HepG2 (cell line): ENCODE results near the gene ARPC1A. TPM values are rescaled to one million over a fixed set of nuclear protein-coding genes. Genes with fewer than 3 reads are reported as not detected.

ENCODE experiments used
- CEBPG ChIP-seq: IDR thresholded peaks from 2 replicates; pipeline ENCODE4 v1.6.1; 2016
- ETV5 ChIP-seq: IDR thresholded peaks from 2 replicates; pipeline ENCODE4 v1.6.1; 2018; ENCODE audit warnings: missing biosample characterization, missing genetic modification reagents, inconsistent platforms, borderline replicate concordance
- MXD4 ChIP-seq: IDR thresholded peaks from 2 replicates; pipeline ENCODE4 v1.6.1; 2016; ENCODE audit warnings: mild to moderate bottlenecking, missing biosample characterization, missing genetic modification reagents
- MYC ChIP-seq: sonication (generic); formaldehyde crosslinking; IDR thresholded peaks from 2 replicates; pipeline ENCODE4 v1.9.0; 2021; ENCODE audit warnings: missing genetic modification reagents, borderline replicate concordance
- PAX8 ChIP-seq: sonication (generic); formaldehyde crosslinking; IDR thresholded peaks from 2 replicates; pipeline ENCODE4 v1.8.0; 2022; ENCODE audit warnings: mild to moderate bottlenecking, missing genetic modification reagents, borderline replicate concordance
- PCBP1 ChIP-seq: fragments of 200-400 bp; formaldehyde crosslinking; IDR thresholded peaks from 2 replicates; pipeline ENCODE4 v1.6.1; 2017; ENCODE audit warnings: mild to moderate bottlenecking, low read depth, low read length, borderline replicate concordance
- PCBP2 ChIP-seq: fragments of 200-400 bp; formaldehyde crosslinking; optimal IDR thresholded peaks from 2 replicates; pipeline ENCODE3; 2018; ENCODE audit warnings: low read length, low read depth; ENCODE audit not compliant: poor library complexity, severe bottlenecking
- PRPF4 ChIP-seq: fragments of 200-400 bp; formaldehyde crosslinking; IDR thresholded peaks from 2 replicates; pipeline ENCODE4 v1.6.1; 2016; ENCODE audit warnings: low read length, low read depth; ENCODE audit not compliant: poor library complexity, severe bottlenecking
- ZFY ChIP-seq: sonication (generic); formaldehyde crosslinking; IDR thresholded peaks from 2 replicates; pipeline ENCODE4 v1.4.0; 2020; ENCODE audit warnings: missing genetic modification reagents
- ZIK1 ChIP-seq: sonication (generic); formaldehyde crosslinking; IDR thresholded peaks from 2 replicates; pipeline ENCODE4 v1.5.0; 2020; ENCODE audit warnings: mild to moderate bottlenecking, low read depth, missing genetic modification reagents, borderline replicate concordance
- ZNF274 ChIP-seq: sonication (generic); formaldehyde crosslinking; IDR thresholded peaks from 2 replicates; pipeline ENCODE4 v1.5.1; 2020; ENCODE audit warnings: mild to moderate bottlenecking, missing genetic modification reagents
- ZNF292 ChIP-seq: sonication (generic); formaldehyde crosslinking; IDR thresholded peaks from 2 replicates; pipeline ENCODE4 v1.8.1; 2022; ENCODE audit warnings: mild to moderate bottlenecking, low read depth, missing genetic modification reagents, borderline replicate concordance
- ZNF326 ChIP-seq: sonication (generic); formaldehyde crosslinking; IDR thresholded peaks from 2 replicates; pipeline ENCODE4 v1.4.0; 2020; ENCODE audit warnings: missing genetic modification reagents, borderline replicate concordance
- ZNF567 ChIP-seq: sonication (generic); formaldehyde crosslinking; IDR thresholded peaks from 2 replicates; pipeline ENCODE4 v1.8.1; 2023; ENCODE audit warnings: mild to moderate bottlenecking, missing genetic modification reagents, borderline replicate concordance
- ZNF720 ChIP-seq: sonication (generic); formaldehyde crosslinking; IDR thresholded peaks from 2 replicates; pipeline ENCODE4 v1.4.0; 2020; ENCODE audit warnings: missing genetic modification reagents
- ZNF792 ChIP-seq: IDR thresholded peaks from 2 replicates; pipeline ENCODE4 v1.6.1; 2016
- ZZZ3 ChIP-seq: sonication (generic); formaldehyde crosslinking; IDR thresholded peaks from 2 replicates; pipeline ENCODE4 v1.4.0; 2020; ENCODE audit warnings: missing genetic modification reagents, mild to moderate bottlenecking, borderline replicate concordance
- polyA plus RNA-seq, 8 experiments: library from polyadenylated mRNA; depleted of rRNA in 3 of 8; stranded (reverse) in 7 of 8; unstranded in 1 of 8; fragments of >200 nt; fragmentation: Illumina TruSeq in 4 of 8; extraction: Trizol in 4 of 8; gene quantifications; 2 replicates each; pipeline versions ENCODE4 v1.2.1 to v1.2.3, GENCODE V29; 2011 to 2016; ENCODE audit warnings: low read depth in 4 of 8, missing spikeins in 1 of 8, mixed read lengths in 1 of 8; ENCODE audit not compliant: insufficient read depth in 1 of 8
- total RNA-seq, 5 experiments: library from RNA; depleted of rRNA; stranded (reverse); fragments of >200 nt; fragmentation: Illumina TruSeq; extraction: Trizol; gene quantifications; 2 replicates each; pipeline ENCODE4 v1.2.3, GENCODE V29; 2016; ENCODE audit warnings: low read depth in 1 of 5
- TF ChIP-seq, protein P1 (sequence below): sonication (generic); formaldehyde crosslinking; IDR thresholded peaks from 2 replicates; pipeline ENCODE4 v1.5.1; 2020; ENCODE audit warnings: missing genetic modification reagents, mild to moderate bottlenecking, borderline replicate concordance
- TF ChIP-seq, protein P2 (sequence below): sonication (generic); formaldehyde crosslinking; IDR thresholded peaks from 2 replicates; pipeline ENCODE4 v1.5.0; 2020; ENCODE audit warnings: mild to moderate bottlenecking, missing genetic modification reagents
- TF ChIP-seq, protein P3 (sequence below): IDR thresholded peaks from 2 replicates; pipeline ENCODE4 v1.4.0; 2020; ENCODE audit warnings: mild to moderate bottlenecking, missing genetic modification reagents

The ARPC1A gene
- total and polyA plus RNA-seq, 2 of the 13 experiments (the other 11 are each of a cell fraction or from before 2014, with no cell fraction given) = 44.3 to 88.5 TPM

GRCh38 chr7:99380823-99381663, 55.3 kb downstream of the ARPC1A start (continued):
- TF ChIP-seq ZIK1 (CRISPR knock-in tag) (peak; percentile 42; the same call in 1 of the 2 replicates), PCBP2 (no peak), ZNF567 (CRISPR knock-in tag) (no peak; the same call in 1 of the 2 replicates), ZZZ3 (no peak), ZNF274 (CRISPR knock-in tag) (no peak), ZNF720 (CRISPR knock-in tag) (no peak), ZFY (CRISPR knock-in tag) (peak; percentile 40), ZNF792 (CRISPR knock-in tag) (no peak), MXD4 (no peak), ETV5 (no peak; the same call in 1 of the 2 replicates), PRPF4 (no peak), MYC (peak; percentile 46), PAX8 (CRISPR knock-in tag) (no peak), CEBPG (CRISPR knock-in tag) (no peak), PCBP1 (no peak), ZNF292 (CRISPR knock-in tag) (no peak), ZNF326 (CRISPR knock-in tag) (no peak)
- TF ChIP-seq, protein P1, sequence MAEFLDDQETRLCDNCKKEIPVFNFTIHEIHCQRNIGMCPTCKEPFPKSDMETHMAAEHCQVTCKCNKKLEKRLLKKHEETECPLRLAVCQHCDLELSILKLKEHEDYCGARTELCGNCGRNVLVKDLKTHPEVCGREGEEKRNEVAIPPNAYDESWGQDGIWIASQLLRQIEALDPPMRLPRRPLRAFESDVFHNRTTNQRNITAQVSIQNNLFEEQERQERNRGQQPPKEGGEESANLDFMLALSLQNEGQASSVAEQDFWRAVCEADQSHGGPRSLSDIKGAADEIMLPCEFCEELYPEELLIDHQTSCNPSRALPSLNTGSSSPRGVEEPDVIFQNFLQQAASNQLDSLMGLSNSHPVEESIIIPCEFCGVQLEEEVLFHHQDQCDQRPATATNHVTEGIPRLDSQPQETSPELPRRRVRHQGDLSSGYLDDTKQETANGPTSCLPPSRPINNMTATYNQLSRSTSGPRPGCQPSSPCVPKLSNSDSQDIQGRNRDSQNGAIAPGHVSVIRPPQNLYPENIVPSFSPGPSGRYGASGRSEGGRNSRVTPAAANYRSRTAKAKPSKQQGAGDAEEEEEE = no peak
- TF ChIP-seq, protein P2, sequence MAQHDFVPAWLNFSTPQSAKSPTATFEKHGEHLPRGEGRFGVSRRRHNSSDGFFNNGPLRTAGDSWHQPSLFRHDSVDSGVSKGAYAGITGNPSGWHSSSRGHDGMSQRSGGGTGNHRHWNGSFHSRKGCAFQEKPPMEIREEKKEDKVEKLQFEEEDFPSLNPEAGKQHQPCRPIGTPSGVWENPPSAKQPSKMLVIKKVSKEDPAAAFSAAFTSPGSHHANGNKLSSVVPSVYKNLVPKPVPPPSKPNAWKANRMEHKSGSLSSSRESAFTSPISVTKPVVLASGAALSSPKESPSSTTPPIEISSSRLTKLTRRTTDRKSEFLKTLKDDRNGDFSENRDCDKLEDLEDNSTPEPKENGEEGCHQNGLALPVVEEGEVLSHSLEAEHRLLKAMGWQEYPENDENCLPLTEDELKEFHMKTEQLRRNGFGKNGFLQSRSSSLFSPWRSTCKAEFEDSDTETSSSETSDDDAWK (CRISPR knock-in tag) = no peak
- TF ChIP-seq, protein P3, sequence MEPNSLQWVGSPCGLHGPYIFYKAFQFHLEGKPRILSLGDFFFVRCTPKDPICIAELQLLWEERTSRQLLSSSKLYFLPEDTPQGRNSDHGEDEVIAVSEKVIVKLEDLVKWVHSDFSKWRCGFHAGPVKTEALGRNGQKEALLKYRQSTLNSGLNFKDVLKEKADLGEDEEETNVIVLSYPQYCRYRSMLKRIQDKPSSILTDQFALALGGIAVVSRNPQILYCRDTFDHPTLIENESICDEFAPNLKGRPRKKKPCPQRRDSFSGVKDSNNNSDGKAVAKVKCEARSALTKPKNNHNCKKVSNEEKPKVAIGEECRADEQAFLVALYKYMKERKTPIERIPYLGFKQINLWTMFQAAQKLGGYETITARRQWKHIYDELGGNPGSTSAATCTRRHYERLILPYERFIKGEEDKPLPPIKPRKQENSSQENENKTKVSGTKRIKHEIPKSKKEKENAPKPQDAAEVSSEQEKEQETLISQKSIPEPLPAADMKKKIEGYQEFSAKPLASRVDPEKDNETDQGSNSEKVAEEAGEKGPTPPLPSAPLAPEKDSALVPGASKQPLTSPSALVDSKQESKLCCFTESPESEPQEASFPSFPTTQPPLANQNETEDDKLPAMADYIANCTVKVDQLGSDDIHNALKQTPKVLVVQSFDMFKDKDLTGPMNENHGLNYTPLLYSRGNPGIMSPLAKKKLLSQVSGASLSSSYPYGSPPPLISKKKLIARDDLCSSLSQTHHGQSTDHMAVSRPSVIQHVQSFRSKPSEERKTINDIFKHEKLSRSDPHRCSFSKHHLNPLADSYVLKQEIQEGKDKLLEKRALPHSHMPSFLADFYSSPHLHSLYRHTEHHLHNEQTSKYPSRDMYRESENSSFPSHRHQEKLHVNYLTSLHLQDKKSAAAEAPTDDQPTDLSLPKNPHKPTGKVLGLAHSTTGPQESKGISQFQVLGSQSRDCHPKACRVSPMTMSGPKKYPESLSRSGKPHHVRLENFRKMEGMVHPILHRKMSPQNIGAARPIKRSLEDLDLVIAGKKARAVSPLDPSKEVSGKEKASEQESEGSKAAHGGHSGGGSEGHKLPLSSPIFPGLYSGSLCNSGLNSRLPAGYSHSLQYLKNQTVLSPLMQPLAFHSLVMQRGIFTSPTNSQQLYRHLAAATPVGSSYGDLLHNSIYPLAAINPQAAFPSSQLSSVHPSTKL = no peak
